Transverse colon (tissue), 4 donors: ENCODE results near the gene HPN.

ENCODE experiments used
- EP300 ChIP-seq: sonication (generic); formaldehyde crosslinking; IDR thresholded peaks from one replicate; pipeline ENCODE4 v1.6.1; 2017; ENCODE audit warnings: antibody characterized with exemption, low read depth
- POLR2A ChIP-seq: fragments of 450-650 bp; IDR thresholded peaks from one replicate; pipeline ENCODE4 v1.6.1; 2016; ENCODE audit warnings: antibody characterized with exemption, mild to moderate bottlenecking, moderate library complexity
- POLR2AphosphoS5 ChIP-seq, 3 donors: sonication (generic); formaldehyde crosslinking; IDR thresholded peaks; one replicate each; pipeline ENCODE4 v1.6.1; 2016; ENCODE audit warnings: antibody characterized with exemption in 3 of 3
- TF ChIP-seq, protein P1 (sequence below), 5 experiments: fragments of 200-600 bp in 3 of 5; fragments of 450-650 bp in 2 of 5; sonication (generic) in 3 of 5; IDR thresholded peaks; 1 replicate in 2 of 5; 2 replicates in 3 of 5; pipeline ENCODE4 v1.5.1; 2016 to 2017; ENCODE audit warnings: antibody characterized with exemption in 5 of 5, inconsistent platforms in 3 of 5, mild to moderate bottlenecking in 2 of 5, moderate library complexity in 1 of 5

- TF ChIP-seq, protein P1, sequence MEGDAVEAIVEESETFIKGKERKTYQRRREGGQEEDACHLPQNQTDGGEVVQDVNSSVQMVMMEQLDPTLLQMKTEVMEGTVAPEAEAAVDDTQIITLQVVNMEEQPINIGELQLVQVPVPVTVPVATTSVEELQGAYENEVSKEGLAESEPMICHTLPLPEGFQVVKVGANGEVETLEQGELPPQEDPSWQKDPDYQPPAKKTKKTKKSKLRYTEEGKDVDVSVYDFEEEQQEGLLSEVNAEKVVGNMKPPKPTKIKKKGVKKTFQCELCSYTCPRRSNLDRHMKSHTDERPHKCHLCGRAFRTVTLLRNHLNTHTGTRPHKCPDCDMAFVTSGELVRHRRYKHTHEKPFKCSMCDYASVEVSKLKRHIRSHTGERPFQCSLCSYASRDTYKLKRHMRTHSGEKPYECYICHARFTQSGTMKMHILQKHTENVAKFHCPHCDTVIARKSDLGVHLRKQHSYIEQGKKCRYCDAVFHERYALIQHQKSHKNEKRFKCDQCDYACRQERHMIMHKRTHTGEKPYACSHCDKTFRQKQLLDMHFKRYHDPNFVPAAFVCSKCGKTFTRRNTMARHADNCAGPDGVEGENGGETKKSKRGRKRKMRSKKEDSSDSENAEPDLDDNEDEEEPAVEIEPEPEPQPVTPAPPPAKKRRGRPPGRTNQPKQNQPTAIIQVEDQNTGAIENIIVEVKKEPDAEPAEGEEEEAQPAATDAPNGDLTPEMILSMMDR (IDR thresholded peaks at IDR 0.05) = no peak
- no peak for TF ChIP-seq POLR2A
- TF ChIP-seq EP300 = no peak
- TF ChIP-seq POLR2AphosphoS5 (IDR thresholded peaks at IDR 0.05) = no peak
Observed at GRCh38 chr19:35084509-35084762, 42.9 kb downstream of the HPN start.
